GM21381 (cell line): ENCODE measurements around the gene RBFOX2.
"Not testable (repeated sequence)": the region's sequence is repeated elsewhere in the genome, so short reads cannot be mapped to it uniquely, and the experiment has no call there.

ENCODE experiments used
- ATAC-seq: cut with Tn5 transposase; IDR thresholded peaks from one replicate; pipeline ENCODE4 v1.9.1; 2021; ENCODE audit warnings: mild to moderate bottlenecking, moderate library complexity; ENCODE audit not compliant: unreplicated experiment

RBFOX2 gene

GRCh38 chr22:35719212-35719875 is 309.3 kb downstream of the RBFOX2 start:
- ATAC-seq = no peak

- ATAC-seq = no peak
These were observed 311.1 kb downstream of the RBFOX2 start, which contains the start of gene APOL5 for GRCh38 chr22:35717572-35717971. TSS of gene APOL5 (plus strand) at chr22:35717872. CDS start at chr22:35717872, 0 bp downstream.

- ATAC-seq = no peak
These were observed 316.0 kb downstream of the RBFOX2 start for GRCh38 chr22:35712672-35713071.

GRCh38 chr22:35711336-35711735 is 317.3 kb downstream of the RBFOX2 start:
- ATAC-seq = no peak

- ATAC-seq = no peak
These were observed 319.7 kb downstream of the RBFOX2 start for GRCh38 chr22:35708917-35709316.

- ATAC-seq = no peak
These were observed 320.2 kb downstream of the RBFOX2 start for GRCh38 chr22:35708453-35708852.

GRCh38 chr22:35705141-35705540 is 323.5 kb downstream of the RBFOX2 start:
- no peak for ATAC-seq

GRCh38 chr22:35703861-35704584 is 324.6 kb downstream of the RBFOX2 start:
- no peak for ATAC-seq

GRCh38 chr22:35699852-35700251 is 328.8 kb downstream of the RBFOX2 start:
- ATAC-seq = not testable (repeated sequence)

- no peak for ATAC-seq
These were observed 331.5 kb downstream of the RBFOX2 start for GRCh38 chr22:35697142-35697541.

- ATAC-seq = no peak
These were observed 333.4 kb downstream of the RBFOX2 start for GRCh38 chr22:35695202-35695601.

- ATAC-seq = no peak
These were observed 338.6 kb downstream of the RBFOX2 start for GRCh38 chr22:35690001-35690400.

- ATAC-seq = no peak
These were observed 339.5 kb downstream of the RBFOX2 start for GRCh38 chr22:35688913-35689675.
